NCI-H2081 (cell line): ENCODE measurements around the gene DNAJB6.

Source experiments
- DNase-seq, 2 experiments: peaks; one replicate each; lab custom pipeline; 2025; lab: John Stamatoyannopoulos, UW

Gene DNAJB6

DNA sequence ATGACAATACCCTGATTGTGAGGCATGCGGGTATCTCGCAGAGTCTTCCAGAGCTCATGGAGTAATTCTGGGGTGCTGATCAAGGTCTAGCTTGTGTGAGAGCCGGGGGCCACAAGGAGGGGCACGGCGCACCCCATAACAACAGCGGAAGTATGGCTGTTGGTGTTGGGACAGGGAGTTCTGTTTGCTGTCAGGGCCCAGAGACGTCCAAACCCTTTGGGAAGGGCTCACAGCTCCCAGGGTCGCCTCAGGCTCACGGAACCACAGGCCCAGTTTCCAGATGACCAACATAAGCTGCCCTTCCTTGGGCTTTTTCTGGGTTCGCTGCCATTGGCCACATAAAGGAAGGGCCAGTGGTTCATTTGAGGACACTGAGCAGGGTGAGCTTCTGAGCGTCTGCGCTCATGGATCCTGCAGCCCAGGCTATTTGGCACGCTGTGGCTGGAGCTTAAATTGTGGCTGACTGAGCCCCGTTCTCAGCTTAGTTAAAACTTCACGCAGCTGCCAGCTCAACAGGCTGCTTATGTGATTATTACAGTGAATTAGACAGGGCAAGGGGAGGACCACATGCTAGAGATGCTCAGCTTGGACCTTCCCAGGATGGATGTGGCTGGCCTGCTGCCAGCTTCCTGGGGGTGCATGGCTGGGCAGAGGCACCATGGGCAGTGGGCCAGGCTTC, 92.3 kb downstream of the DNAJB6 start:
- peak in 1 of 2 experiments; percentile 29 for DNase-seq

DNA sequence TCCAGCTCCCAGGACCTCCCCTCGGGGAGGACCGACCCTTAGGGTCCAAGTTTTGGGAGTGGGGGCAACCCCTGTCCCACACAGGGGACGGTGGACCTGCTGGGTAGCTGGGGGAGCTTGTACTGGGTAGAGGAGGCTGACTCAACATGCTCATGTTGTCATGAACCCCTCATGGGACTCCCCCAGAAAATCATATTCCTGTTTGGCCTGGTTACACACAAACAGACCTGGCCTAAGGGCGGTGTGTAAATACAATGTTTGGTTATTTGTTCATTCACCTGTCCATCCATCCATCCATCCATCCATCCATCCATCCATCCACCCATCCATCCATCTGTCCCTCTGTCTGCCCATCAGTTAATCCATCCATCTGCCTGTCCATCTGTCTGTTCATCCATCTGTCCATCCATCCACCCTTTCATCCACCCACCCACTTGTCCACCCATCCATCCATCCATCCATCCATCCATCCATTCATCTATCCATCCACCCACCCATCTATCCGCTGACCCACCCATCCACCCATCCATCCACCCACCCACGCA, 92.9 kb downstream of the DNAJB6 start:
- DNase-seq, result no peak

DNA sequence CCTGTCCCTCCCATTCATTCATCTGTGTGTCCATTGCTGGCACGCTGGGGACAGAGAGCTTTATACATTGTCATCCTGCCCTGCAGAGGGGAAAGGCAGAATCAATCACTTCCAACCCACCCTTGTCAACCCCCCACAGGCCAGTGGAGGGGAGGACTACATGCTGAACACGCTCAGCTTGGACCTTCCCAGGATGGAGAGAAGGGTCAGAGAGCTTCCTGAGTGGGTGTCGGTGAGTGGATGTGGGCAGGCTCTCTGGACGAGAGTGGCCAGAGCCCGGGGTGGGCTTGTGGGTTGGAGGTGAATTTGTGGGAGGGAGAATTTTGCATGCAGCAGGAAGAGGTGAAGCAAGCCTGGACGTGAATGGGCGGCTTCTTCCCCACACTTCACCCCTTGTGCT, 93.9 kb downstream of the DNAJB6 start:
- DNase-seq, result no peak

DNA sequence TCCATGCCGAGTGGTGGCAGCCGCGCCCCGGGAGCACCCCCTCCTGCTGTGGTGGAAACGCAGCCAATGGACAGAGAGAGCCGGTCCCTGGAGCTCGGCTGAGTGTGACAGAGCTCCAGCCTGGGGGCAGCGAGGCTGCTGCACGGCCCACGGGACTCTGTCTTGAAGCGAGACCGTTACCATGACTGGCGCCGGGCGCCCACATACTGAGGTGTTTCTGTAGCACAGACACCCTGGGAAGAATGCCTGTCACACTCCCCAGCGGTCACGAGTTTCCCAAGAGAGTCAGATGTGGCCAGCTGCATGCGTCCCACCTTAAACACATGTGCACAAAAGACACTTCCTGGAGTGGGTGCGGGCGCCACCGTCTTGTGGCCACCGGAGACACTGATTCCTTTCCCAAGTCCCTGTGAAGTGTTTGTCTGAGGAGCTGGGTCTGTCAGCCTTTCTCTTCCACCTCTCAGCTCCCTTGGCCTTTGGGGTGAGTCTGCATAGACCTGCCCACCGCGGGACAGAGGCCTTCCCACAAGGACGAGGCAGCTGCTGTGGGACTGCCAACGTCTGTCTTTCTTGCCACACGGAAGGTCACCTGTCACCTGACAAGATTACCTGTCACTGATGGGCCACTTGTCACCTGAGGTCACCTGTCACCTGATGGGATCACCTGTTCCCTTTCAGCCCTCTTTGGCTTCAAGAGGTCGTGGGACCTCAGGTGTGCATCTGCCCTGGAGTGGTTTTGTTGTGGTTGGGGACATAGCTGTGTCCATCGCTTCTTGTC, 94.6 kb downstream of the DNAJB6 start:
- DNase-seq, result no peak

DNA sequence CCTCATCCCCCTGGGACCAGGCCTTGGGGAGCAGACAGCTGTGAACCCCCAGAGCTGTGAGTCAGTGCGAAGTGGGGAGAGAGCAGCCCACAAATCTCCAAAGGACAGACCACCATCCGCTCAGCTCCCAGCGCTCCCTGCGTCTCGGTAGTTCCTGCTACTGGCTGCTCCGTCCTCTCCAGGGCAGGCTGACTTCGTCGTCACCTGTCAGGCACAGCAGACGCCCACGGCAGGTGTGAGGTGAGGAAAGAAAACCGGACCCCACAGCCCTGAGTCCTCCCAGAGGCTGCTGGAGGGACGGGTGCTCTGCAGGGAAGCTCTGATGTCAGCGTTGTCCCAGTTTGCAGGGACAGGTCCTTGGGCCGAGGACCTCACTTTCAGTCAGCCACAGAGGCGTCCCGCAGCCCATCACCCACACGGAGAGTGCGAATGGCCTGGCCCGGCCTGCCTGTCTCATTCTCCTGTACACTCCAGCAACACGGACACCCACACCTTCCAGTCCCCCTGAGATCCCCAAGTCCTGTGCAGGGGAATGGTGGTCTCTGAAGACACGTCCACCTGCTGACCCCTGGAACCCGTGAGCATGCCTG, 95.2 kb downstream of the DNAJB6 start:
- no peak for DNase-seq

DNA sequence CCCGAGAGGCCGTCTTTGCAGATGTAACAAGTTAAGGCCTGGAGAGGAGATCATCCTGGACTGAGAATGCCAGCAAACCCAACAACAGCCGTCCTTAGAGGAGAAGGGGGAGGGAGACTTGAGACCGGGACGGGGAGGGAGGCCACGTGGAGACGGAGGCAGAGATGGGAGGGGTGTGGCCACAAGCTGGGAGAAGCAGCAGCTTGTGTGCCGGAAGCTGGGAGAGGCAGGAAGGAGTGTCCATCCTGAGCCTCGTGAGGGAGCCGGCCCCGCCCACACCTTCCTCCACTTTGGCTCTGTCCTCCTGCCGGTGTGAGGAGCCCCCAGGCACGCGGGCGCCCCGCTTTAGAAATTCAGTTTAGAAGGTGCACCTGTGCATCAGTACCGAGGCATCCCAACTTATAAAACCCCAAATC, 95.7 kb downstream of the DNAJB6 start:
- DNase-seq, result peak; percentile 58 to 65

DNA sequence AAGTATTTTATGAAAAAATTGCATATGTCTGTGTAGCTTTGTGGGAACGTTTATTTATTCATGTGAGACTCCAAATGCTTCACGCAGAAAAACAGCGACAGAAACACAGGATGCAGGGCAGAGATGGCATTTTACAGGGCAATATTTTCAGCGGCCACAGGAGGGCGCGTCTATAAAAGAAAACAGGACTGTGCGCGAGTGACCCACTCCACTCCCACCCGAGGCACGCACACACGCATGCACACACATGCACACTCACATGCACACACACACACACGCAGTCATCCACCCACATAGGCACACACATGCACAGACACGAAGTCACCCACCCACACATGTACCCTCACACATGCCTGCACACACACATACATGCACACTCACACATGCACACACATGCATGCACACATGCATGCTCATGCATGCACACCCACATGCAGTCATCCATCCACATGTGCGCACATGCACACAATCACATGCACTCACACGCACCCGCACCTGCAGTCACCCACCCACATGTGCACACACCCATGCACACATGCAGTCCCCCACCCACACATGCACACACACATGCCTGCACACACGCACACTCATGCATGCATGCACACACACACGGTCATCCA, 96.3 kb downstream of the DNAJB6 start:
- DNase-seq, result peak; percentile 51 to 52

DNA sequence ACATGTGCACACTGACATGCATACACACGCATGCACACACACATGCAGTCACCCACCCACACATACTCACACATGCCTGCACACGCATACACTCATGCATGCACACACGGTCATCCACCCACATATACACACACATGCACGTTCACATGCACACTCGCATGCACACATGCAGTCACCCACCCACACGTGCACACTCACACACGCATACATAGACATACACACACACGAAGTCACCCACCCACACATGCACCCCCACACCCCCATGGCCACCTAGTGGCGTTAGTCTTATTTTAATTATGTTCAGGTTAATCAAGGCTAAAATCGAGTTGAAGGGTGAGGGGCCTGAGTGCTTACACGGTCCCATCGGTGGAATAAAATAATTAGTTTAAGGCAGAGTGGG, 96.8 kb downstream of the DNAJB6 start:
- DNase-seq, result no peak

DNA sequence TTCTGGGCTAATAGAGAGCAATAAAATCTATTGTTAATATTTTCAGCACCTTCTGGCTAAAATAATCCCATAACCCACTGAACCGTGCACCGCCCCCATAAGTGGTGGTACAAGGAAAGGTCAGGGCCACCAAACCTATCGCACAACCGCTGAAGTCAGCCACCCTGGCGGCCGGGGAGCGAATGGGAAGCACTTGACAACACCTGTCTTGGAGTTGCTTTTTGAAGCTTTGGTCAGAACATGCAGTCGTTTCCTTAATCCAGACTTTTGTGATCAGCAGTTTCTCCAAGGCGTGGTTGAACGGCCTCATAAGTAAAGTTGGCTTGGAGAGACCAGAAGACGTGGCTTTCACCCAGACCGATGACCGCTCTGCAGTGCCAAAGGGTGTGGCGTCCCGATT, 97.4 kb downstream of the DNAJB6 start:
- DNase-seq, result no peak

DNA sequence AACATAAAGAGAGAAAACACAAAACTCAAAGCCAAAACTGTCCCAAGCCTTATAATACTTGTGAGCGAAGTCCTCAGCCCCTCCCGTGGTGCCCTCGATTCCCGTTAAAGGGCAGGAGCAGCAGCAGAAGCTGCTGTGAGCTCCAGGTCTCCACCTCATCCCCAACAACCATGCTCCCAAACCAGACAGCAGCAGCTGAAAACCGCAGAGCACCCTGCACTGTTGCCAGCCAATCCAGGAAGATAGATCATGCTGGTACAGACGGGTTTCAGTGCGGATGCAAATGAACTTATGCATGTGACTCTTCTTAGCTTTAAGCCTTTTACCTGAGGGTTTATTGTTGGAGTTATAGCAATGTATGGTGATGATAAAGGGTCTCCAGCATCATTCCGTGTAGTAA, 97.9 kb downstream of the DNAJB6 start:
- DNase-seq, result no peak

DNA sequence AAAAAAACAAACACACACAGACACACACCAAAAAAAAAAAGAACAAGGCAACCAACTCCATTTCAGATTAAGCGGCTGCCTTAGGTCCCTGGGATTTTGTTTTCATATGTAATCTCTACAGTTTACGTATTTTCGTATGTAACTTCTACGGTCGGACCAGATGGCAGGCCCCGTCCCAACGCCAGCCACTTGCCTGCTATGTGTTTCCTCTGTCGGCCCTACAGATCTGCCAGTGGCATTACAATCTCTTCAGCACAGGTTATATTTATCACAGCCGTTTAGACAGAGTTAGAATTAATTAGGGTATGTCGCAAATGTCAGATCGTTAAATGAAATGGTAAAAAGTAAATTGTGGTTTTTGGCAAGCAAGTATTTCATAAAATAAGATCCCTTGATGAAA, 99.3 kb downstream of the DNAJB6 start:
- no peak for DNase-seq

DNA sequence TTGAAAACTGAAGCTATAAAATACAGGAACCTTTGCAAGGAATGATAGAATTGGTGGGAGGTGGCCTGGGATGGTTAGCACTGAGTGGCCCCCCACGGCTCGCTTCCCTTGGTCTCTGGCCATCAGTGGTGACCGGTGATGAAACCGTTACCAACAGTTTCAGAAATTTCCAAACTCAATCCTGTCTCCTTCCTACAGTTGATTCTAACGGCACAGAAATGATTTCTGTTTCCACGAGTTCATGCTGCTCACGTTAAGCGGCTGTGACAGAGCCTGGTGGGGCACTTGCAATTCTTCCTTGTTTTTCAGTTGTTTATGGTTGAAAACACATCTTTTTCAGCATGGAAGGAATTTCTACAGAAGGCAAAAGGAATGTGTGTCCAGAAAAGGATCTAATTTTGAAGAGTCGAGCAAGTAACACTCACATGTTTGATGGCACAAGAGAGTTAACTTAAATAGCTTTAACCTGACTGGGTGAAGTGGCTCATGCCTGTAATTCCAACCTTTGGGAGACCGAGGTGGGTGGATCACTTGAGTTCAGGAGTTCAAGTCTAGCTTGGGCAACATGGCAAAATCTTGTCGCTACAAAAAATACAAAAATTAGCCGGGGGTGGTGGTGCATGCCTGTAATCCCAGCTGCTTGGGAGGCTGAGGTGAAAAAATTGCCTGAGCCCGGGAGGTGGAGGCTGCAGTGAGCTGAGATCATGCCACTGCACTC, 100.1 kb downstream of the DNAJB6 start:
- DNase-seq, result no peak

DNA sequence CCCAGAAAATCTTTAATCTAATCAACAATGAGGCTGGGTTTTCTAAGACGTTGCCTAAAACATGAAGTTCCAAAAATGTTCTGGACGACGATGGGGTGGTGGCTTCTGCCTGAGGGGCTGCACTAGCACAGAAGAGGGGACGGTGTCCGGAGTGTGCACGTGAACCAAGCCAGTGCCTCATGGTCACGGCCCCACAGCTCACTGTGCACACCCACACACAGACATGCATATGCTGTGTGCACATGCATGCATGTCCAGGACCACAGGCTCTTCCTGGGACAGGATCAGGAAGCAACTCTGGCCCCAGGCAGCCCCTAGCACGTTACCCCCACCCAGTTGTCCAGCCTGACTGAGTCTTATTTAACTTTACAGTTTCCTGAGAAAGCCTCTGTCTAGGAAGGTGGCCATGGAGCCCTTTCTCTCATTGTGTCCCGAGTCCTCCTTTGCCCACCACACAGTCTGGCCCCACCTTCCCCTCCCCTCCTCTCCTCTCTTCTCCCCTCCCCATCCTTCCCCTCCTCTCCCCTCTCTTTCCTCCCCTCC, 100.8 kb downstream of the DNAJB6 start:
- no peak for DNase-seq

DNA sequence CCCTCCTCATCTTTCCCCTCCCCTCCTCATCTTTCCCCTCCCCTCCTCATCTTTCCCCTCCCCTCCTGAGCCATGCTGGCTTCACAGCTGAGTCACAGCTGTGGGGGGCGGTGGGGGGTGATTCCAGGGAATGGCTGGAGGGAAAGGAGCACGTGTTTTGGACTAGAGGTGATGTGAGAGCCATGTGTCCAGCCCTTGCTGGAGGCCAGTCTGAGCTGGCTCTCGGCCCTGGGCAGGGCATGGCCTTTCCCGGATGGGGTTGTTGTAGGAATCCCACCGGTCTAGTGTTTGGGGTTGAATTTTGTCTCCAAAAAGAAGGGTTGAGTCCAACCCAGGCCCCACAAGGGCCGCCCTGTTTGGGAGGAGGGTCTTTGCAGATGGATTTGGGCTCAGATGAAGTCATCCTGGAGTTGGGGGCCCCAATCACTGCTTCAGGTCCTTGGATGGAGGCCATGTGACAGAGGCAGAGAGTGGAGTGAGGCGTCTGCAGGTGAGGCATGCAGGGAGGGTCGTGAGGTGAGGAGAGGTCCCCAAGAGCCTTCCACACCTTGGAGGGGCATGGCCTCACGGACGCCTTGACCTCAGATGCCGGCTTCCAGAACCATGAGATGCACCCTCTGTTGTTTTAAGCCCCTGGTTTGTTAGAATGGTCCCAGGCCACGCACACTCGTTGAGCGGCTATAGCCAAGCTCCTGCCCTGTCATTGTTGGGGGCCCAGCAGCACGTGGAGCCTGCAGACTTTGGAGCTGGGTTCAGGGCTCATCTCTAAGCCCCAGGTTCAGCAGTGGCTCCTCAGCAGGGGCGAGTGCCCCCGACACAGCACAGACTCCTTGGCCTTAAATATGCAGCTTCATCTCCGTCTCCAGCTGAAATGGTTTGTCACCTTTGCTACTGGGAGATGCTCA, 101.6 kb downstream of the DNAJB6 start:
- DNase-seq, result no peak

DNA sequence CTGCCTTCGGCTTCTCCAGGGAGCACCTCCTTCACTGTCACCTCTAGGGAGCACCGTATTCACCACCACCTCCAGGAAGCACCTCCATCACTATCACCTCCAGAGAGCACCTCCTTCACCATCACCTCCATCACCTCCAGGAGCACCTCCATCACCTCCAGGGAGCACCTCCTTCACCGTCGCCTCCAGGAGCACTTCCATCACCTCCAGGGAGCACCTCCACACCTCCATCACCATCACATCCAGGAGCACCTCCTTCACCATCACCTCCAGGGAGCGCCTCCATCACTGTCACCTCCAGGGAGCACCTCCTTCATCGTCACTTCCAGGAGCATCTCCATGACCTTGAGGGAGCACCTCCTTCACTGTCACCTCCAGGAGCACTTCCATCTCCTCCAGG, 102.3 kb downstream of the DNAJB6 start:
- no peak for DNase-seq

DNA sequence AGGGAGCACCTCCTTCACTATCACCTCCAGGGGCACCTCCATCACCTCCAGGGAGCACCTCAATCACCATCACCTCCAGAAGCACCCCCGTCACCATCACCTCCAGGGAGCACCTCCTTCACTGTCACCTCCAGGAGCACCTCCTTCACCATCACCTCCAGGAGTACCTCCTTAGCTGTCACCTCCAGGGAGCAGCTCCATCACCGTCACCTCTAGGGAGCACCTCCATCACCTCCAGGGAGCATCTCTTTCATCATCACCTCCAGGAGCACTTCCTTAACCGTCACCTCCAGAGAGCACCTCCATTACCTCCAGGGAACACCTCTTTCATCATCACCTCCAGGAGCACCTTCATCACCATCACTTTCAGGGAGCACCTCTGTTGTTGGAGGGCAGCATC, 103.0 kb downstream of the DNAJB6 start:
- no peak for DNase-seq

DNA sequence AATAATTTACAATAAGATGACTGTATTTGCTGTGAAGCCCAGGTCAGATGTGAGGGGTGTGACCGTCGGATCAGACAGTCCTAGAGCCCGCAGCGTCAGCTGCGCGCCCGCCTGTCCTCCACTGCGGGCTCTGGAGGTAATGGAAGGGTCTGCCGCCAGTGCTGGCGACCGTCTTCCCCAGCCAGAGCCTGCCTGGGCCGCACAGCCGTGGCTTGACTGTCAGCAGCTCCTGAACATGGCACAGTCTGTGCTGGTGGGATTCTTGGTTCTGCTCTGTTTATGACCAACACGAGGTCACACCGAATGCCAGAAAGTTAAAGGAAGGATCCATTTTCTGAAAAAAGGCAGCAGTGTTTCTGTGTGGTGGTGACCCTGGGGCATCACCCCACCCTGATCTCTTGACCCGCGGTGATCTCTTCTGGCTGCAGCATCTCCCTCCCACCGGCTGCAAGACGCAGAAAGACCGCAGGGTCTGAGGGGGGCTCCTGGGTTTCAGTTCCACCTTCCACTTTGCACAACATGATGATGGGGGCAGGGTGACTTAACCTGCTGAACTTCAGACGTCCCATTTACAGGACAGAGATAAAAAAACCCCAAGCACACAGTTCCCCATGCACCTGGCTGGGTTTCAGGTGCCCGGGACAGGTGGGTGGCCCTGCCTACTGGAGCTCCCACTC, 103.7 kb downstream of the DNAJB6 start:
- DNase-seq, result no peak

DNA sequence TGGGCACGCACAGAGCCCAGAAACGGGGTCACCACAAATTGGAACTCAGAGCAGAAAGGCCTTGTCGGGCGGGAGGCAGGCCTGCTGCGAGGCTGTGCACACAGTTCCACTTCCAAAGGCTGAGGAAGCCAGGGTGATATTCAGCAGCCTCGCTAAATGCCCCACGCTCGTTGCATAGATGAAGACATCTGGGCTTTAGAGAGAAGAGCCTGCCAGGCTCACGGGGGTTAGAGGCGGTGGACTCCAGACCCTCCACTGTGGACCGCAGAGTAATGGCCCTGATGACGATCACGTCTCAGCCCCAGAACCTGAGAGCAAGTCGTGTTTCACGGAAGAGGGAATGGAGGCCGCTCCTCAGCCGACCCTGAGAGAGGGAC, 104.2 kb downstream of the DNAJB6 start:
- DNase-seq, result no peak

DNA sequence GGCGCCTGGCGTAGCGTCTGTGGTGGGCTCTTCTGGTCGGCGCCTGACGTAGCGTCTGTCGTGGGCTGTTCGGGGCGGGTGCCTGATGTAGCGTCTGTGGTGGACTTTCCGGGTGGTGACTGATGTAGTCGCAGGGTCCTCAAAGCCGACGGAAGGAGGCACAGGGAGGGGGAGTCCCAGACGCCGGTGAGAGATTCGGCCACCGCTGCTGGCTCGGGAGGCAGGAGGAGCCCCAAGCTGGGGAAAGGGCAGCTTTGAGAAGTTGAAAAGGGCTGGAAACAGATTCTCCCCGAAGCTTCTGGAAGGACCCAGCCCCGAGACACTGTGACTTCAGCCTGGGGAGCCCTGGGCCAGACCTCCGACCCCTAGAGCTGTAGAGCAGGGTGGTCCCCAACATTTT, 105.7 kb downstream of the DNAJB6 start:
- DNase-seq, result no peak
